ENCODE measurements around the gene ATP6V1G2.
A peak's percentile ranks its signal among the peaks of the same experiment; 100 is the strongest.

Gene ATP6V1G2

GRCh38 chr6:31540640-31541039, 5.8 kb downstream of the ATP6V1G2 start:
- H3K4me3 ChIP-seq (ENCODE audit: low read depth, low read length), result peak overlapping the region; percentile 94
- DNase-seq (ENCODE audit: low read depth), result no peak
- TF ChIP-seq, protein P1, sequence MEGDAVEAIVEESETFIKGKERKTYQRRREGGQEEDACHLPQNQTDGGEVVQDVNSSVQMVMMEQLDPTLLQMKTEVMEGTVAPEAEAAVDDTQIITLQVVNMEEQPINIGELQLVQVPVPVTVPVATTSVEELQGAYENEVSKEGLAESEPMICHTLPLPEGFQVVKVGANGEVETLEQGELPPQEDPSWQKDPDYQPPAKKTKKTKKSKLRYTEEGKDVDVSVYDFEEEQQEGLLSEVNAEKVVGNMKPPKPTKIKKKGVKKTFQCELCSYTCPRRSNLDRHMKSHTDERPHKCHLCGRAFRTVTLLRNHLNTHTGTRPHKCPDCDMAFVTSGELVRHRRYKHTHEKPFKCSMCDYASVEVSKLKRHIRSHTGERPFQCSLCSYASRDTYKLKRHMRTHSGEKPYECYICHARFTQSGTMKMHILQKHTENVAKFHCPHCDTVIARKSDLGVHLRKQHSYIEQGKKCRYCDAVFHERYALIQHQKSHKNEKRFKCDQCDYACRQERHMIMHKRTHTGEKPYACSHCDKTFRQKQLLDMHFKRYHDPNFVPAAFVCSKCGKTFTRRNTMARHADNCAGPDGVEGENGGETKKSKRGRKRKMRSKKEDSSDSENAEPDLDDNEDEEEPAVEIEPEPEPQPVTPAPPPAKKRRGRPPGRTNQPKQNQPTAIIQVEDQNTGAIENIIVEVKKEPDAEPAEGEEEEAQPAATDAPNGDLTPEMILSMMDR (conservative IDR thresholded peaks at IDR 0.05; ENCODE audit: low read depth, low read length), result no peak

GRCh38 chr6:31538805-31539400, 7.5 kb downstream of the ATP6V1G2 start:
- TF ChIP-seq, protein P1 (conservative IDR thresholded peaks at IDR 0.05; ENCODE audit: low read depth, low read length), result no peak
- peak overlapping the region; percentile 14 for H3K4me3 ChIP-seq (ENCODE audit: low read depth, low read length)
- DNase-seq (ENCODE audit: low read depth), result no peak

GRCh38 chr6:31535538-31536324, 10.7 kb downstream of the ATP6V1G2 start:
- DNase-seq (ENCODE audit: low read depth), result no peak
- TF ChIP-seq, protein P1 (conservative IDR thresholded peaks at IDR 0.05; ENCODE audit: low read depth, low read length), result no peak
- no peak overlapping the region for H3K4me3 ChIP-seq (ENCODE audit: low read depth, low read length)

DNA sequence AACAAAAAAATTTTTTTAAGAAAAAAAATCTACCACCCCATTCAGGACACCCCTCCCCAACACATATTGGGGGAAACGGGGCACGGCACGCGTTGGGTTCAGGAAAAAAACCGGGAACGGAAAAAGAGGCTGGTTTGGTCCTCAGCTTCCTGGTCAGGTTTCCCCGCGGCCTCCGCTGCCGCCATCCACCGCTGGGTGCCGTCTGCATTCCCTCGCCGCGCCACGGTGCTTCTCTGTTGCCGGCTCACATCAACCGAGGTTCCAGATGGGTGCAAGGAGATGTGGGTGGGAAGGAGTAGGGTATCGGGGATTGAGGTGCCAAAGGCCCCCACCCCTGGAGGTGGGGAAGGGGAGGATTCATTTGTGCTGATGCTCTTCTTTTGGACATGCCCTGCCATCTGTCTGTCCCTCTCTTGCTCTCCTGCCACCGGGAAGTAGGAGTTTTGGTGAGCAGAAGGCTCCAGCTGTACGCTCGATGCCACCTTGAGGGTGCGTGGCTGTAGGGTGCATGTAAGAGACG, 11.8 kb downstream of the ATP6V1G2 start:
- no peak overlapping the region for H3K4me3 ChIP-seq (ENCODE audit: low read depth, low read length)

DNA sequence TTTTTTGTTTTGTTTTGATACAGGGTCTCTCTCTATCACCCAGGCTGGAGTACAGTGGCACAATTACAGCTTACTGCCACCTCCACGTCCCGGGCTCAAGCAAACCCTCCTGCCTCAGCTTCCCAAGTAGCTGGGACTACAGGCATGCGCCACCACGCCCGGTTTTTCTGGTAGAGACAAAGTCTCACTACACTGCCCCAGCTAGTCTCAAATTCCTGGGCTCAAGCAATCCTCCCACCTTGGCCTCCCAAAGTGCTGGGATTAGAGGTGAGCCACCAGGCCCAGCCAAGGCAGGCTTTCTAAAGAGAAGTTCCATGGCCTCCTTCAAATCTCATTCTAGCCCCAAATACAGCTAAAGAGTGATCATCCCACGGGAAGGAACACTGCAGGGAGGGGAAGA, 12.4 kb downstream of the ATP6V1G2 start:
- TF ChIP-seq, protein P1 (conservative IDR thresholded peaks at IDR 0.05; ENCODE audit: low read depth, low read length), result no peak
- H3K4me3 ChIP-seq (ENCODE audit: low read depth, low read length), result no peak overlapping the region
- DNase-seq (ENCODE audit: low read depth), result no peak

More for the DNA sequence above, 11.8 kb downstream of the ATP6V1G2 start:
- DNase-seq (ENCODE audit: low read depth), result no peak
- TF ChIP-seq, protein P1 (conservative IDR thresholded peaks at IDR 0.05; ENCODE audit: low read depth, low read length), result no peak

GRCh38 chr6:31533455-31533841, 13.0 kb downstream of the ATP6V1G2 start:
- TF ChIP-seq, protein P1 (conservative IDR thresholded peaks at IDR 0.05; ENCODE audit: low read depth, low read length), result no peak
- H3K4me3 ChIP-seq (ENCODE audit: low read depth, low read length), result no peak overlapping the region
- no peak for DNase-seq (ENCODE audit: low read depth)

Measured in choroid plexus epithelial cell (primary cell).